Ishikawa (cell line): ENCODE results near the gene ZNF845.

Experiments
- CEBPB ChIP-seq: IDR thresholded peaks from 2 replicates; pipeline ENCODE4 v1.6.1; 2012
- CREB1 ChIP-seq: IDR thresholded peaks from 2 replicates; pipeline ENCODE4 v1.6.1; 2012; ENCODE audit warnings: low read depth
- EGR1 ChIP-seq: IDR thresholded peaks from 2 replicates; pipeline ENCODE4 v1.6.1; 2012
- EP300 ChIP-seq: IDR thresholded peaks from 2 replicates; pipeline ENCODE4 v1.6.1; 2012; ENCODE audit warnings: borderline replicate concordance
- FOXM1 ChIP-seq: IDR thresholded peaks from 2 replicates; pipeline ENCODE4 v1.6.1; 2012; ENCODE audit warnings: low read depth, borderline replicate concordance
- MAX ChIP-seq: IDR thresholded peaks from 2 replicates; pipeline ENCODE4 v1.6.1; 2012
- NFIC ChIP-seq: IDR thresholded peaks from 2 replicates; pipeline ENCODE4 v1.6.1; 2012
- RAD21 ChIP-seq: IDR thresholded peaks from 2 replicates; pipeline ENCODE4 v1.6.1; 2012; ENCODE audit warnings: low read depth
- TAF1 ChIP-seq: IDR thresholded peaks from 2 replicates; pipeline ENCODE4 v1.6.1; 2012; ENCODE audit warnings: low read depth, mild to moderate bottlenecking
- TEAD4 ChIP-seq: IDR thresholded peaks from 2 replicates; pipeline ENCODE4 v1.6.1; 2012
- YY1 ChIP-seq: IDR thresholded peaks from 2 replicates; pipeline ENCODE4 v1.6.1; 2012; ENCODE audit warnings: low read depth
- ZBTB7A ChIP-seq: IDR thresholded peaks from 2 replicates; pipeline ENCODE4 v1.6.1; 2012; ENCODE audit warnings: low read depth
- TF ChIP-seq, protein P1 (sequence below): IDR thresholded peaks from 2 replicates; pipeline ENCODE4 v1.6.1; 2012
- TF ChIP-seq, protein P2 (sequence below): IDR thresholded peaks from 2 replicates; pipeline ENCODE4 v1.6.1; 2012; ENCODE audit warnings: low read depth, mild to moderate bottlenecking

GRCh38 chr19:53394522-53394973, 61.0 kb downstream of the ZNF845 start:
- no peak for TF ChIP-seq CREB1
- TF ChIP-seq YY1: no peak
- no peak for TF ChIP-seq EP300
- no peak for TF ChIP-seq MAX
- TF ChIP-seq FOXM1: no peak
- TF ChIP-seq CEBPB: no peak
- TF ChIP-seq TAF1: no peak
- no peak for TF ChIP-seq NFIC
- TF ChIP-seq, protein P1, sequence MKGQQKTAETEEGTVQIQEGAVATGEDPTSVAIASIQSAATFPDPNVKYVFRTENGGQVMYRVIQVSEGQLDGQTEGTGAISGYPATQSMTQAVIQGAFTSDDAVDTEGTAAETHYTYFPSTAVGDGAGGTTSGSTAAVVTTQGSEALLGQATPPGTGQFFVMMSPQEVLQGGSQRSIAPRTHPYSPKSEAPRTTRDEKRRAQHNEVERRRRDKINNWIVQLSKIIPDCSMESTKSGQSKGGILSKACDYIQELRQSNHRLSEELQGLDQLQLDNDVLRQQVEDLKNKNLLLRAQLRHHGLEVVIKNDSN: no peak
- TF ChIP-seq, protein P2, sequence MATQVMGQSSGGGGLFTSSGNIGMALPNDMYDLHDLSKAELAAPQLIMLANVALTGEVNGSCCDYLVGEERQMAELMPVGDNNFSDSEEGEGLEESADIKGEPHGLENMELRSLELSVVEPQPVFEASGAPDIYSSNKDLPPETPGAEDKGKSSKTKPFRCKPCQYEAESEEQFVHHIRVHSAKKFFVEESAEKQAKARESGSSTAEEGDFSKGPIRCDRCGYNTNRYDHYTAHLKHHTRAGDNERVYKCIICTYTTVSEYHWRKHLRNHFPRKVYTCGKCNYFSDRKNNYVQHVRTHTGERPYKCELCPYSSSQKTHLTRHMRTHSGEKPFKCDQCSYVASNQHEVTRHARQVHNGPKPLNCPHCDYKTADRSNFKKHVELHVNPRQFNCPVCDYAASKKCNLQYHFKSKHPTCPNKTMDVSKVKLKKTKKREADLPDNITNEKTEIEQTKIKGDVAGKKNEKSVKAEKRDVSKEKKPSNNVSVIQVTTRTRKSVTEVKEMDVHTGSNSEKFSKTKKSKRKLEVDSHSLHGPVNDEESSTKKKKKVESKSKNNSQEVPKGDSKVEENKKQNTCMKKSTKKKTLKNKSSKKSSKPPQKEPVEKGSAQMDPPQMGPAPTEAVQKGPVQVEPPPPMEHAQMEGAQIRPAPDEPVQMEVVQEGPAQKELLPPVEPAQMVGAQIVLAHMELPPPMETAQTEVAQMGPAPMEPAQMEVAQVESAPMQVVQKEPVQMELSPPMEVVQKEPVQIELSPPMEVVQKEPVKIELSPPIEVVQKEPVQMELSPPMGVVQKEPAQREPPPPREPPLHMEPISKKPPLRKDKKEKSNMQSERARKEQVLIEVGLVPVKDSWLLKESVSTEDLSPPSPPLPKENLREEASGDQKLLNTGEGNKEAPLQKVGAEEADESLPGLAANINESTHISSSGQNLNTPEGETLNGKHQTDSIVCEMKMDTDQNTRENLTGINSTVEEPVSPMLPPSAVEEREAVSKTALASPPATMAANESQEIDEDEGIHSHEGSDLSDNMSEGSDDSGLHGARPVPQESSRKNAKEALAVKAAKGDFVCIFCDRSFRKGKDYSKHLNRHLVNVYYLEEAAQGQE: no peak
- TF ChIP-seq RAD21: no peak
- no peak for TF ChIP-seq TEAD4
- no peak for TF ChIP-seq ZBTB7A
- TF ChIP-seq EGR1: no peak
